IMR-90 (cell line): ENCODE data around the gene EIF4ENIF1. TPM values are rescaled to one million over a fixed set of nuclear protein-coding genes. Genes with fewer than 3 reads are reported as not detected.

Experiments used
- ATAC-seq: fragments of 200-7000 bp; cut with Tn5 transposase; 2 replicates; pipeline ENCODE4 v1.9.1; 2020; ENCODE audit warnings: low read depth, mild to moderate bottlenecking, moderate library complexity
- BruUV-seq: library from RNA; stranded (reverse); fragments of 400-500 nt; replicated peaks from 2 replicates; lab custom pipeline; 2021; lab: Mats Ljungman, UMichigan
- CTCF ChIA-PET: fragments of 300-600 bp; formaldehyde crosslinking; extraction: SDS; loops from one replicate; lab custom pipeline; 2021; ENCODE audit warnings: antibody characterized with exemption; lab: Yijun Ruan, JAX
- POLR2A ChIA-PET: fragments of 300-600 bp; sonication (Branson Sonifier 250); formaldehyde crosslinking; loops from one replicate; lab custom pipeline; 2022; ENCODE audit warnings: antibody characterized with exemption; ENCODE audit not compliant: unreplicated experiment; lab: Charles Lee
- DNase-seq: peaks from one replicate; pipeline ENCODE4 v3.0.0; 2013
- H2AFZ ChIP-seq: replicated peaks from 2 replicates; pipeline ENCODE3; 2013; ENCODE audit warnings: low read length, mild to moderate bottlenecking; ENCODE audit not compliant: poor library complexity
- H2AK5ac ChIP-seq: 2 replicates; pipeline ENCODE4 v1.6.1; 2013; ENCODE audit warnings: low read depth, low read length, inconsistent platforms
- H2AK9ac ChIP-seq: replicated peaks from 2 replicates; pipeline ENCODE3; 2013; ENCODE audit warnings: mild to moderate bottlenecking, low read depth, low read length, moderate library complexity; ENCODE audit not compliant: poor library complexity
- H2BK120ac ChIP-seq: 2 replicates; pipeline ENCODE4 v1.6.1; 2013; ENCODE audit warnings: low read depth, low read length, inconsistent platforms
- H2BK15ac ChIP-seq: 3 replicates; pipeline ENCODE4 v1.6.1; 2013; ENCODE audit warnings: low read depth, low read length, inconsistent platforms
- H2BK20ac ChIP-seq: 2 replicates; pipeline ENCODE4 v1.6.1; 2013; ENCODE audit warnings: low read depth, mild to moderate bottlenecking, inconsistent platforms, low read length, moderate library complexity
- H2BK5ac ChIP-seq: 2 replicates; pipeline ENCODE4 v1.6.1; 2013; ENCODE audit warnings: mild to moderate bottlenecking, low read depth, low read length, inconsistent platforms; ENCODE audit not compliant: poor library complexity, severe bottlenecking
- H3K14ac ChIP-seq: replicated peaks from 2 replicates; pipeline ENCODE4 v1.6.1; 2013; ENCODE audit warnings: low read depth, low read length, inconsistent platforms
- H3K18ac ChIP-seq: 2 replicates; pipeline ENCODE4 v1.6.1; 2013; ENCODE audit warnings: low read depth, low read length, control low read depth
- H3K23ac ChIP-seq: 2 replicates; pipeline ENCODE4 v1.6.1; 2013; ENCODE audit warnings: low read depth, low read length, inconsistent platforms
- H3K27ac ChIP-seq: 2 replicates; pipeline ENCODE4 v1.5.1; 2013; ENCODE audit warnings: mild to moderate bottlenecking, control low read depth, low read length; ENCODE audit not compliant: insufficient read depth
- H3K27me3 ChIP-seq: 2 replicates; pipeline ENCODE4 v1.6.1; 2013; ENCODE audit warnings: low read length; ENCODE audit not compliant: control insufficient read depth, insufficient read depth
- H3K36me3 ChIP-seq: 2 replicates; pipeline ENCODE4 v1.6.1; 2013; ENCODE audit warnings: low read length, mixed read lengths; ENCODE audit not compliant: control insufficient read depth, insufficient read depth
- H3K4ac ChIP-seq: 2 replicates; pipeline ENCODE4 v1.6.1; 2013; ENCODE audit warnings: low read depth, low read length, inconsistent platforms
- H3K4me1 ChIP-seq: 2 replicates; pipeline ENCODE4 v1.6.1; 2013; ENCODE audit warnings: low read length, mixed read lengths; ENCODE audit not compliant: control insufficient read depth, insufficient read depth
- H3K4me2 ChIP-seq: 2 replicates; pipeline ENCODE4 v1.6.1; 2013; ENCODE audit warnings: low read depth, mild to moderate bottlenecking, control low read depth, low read length, moderate library complexity
- H3K4me3 ChIP-seq: 2 replicates; pipeline ENCODE4 v1.5.1; 2013; ENCODE audit warnings: low read depth, mild to moderate bottlenecking, control low read depth, low read length, moderate library complexity; ENCODE audit not compliant: insufficient read depth
- H3K56ac ChIP-seq: 2 replicates; pipeline ENCODE4 v1.6.1; 2013; ENCODE audit warnings: low read length, inconsistent platforms; ENCODE audit not compliant: insufficient read depth; ENCODE audit errors: extremely low read depth
- H3K79me1 ChIP-seq, 2 experiments: 2 replicates each; pipeline ENCODE4 v1.6.1; 2013; ENCODE audit warnings: low read length in 2 of 2, inconsistent platforms in 1 of 2, low read depth in 1 of 2
- H3K9ac ChIP-seq: 2 replicates; pipeline ENCODE4 v1.6.1; 2013; ENCODE audit warnings: low read depth, low read length, control low read depth
- H3K9me1 ChIP-seq: 2 replicates; pipeline ENCODE4 v1.6.1; 2013; ENCODE audit warnings: low read length, inconsistent platforms; ENCODE audit not compliant: insufficient read depth
- H3K9me3 ChIP-seq: 2 replicates; pipeline ENCODE4 v1.6.1; 2013; ENCODE audit warnings: low read length; ENCODE audit not compliant: control insufficient read depth, insufficient read depth
- H4K20me1 ChIP-seq: 2 replicates; pipeline ENCODE4 v1.6.1; 2013; ENCODE audit warnings: low read length, inconsistent platforms; ENCODE audit not compliant: insufficient read depth
- H4K5ac ChIP-seq: 2 replicates; pipeline ENCODE4 v1.6.1; 2013; ENCODE audit warnings: mild to moderate bottlenecking, low read depth, low read length, control low read depth
- H4K8ac ChIP-seq, 2 experiments: 2 replicates each; pipeline ENCODE4 v1.6.1; 2013; ENCODE audit warnings: low read depth in 2 of 2, low read length in 2 of 2, control low read depth in 1 of 2, inconsistent platforms in 1 of 2
- H4K91ac ChIP-seq: 2 replicates; pipeline ENCODE4 v1.6.1; 2013; ENCODE audit warnings: low read depth, low read length, inconsistent platforms; ENCODE audit not compliant: insufficient read depth
- BHLHE40 ChIP-seq: fragments of 150-350 bp; IDR thresholded peaks from 2 replicates; pipeline ENCODE4 v1.6.1; 2016; ENCODE audit warnings: mild to moderate bottlenecking, low read depth, low read length
- CEBPB ChIP-seq: IDR thresholded peaks from 2 replicates; pipeline ENCODE4 v1.6.1; 2012; ENCODE audit warnings: low read depth, low read length, improper control_type of control experiment
- CHD1 ChIP-seq: IDR thresholded peaks from 2 replicates; pipeline ENCODE4 v1.6.1; 2012; ENCODE audit warnings: low read depth, low read length, improper control_type of control experiment
- FOS ChIP-seq: fragments of 150-350 bp; IDR thresholded peaks from 2 replicates; pipeline ENCODE4 v1.6.1; 2016; ENCODE audit warnings: low read depth, low read length
- RAD21 ChIP-seq: IDR thresholded peaks from 2 replicates; pipeline ENCODE4 v1.6.1; 2012; ENCODE audit warnings: low read length, improper control_type of control experiment
- RCOR1 ChIP-seq: IDR thresholded peaks from 2 replicates; pipeline ENCODE4 v1.6.1; 2012; ENCODE audit warnings: mild to moderate bottlenecking, low read length, improper control_type of control experiment; ENCODE audit not compliant: insufficient replicate concordance
- SMC3 ChIP-seq: fragments of 150-350 bp; IDR thresholded peaks from 2 replicates; pipeline ENCODE4 v1.6.1; 2016; ENCODE audit warnings: low read depth, mild to moderate bottlenecking, antibody characterized with exemption, low read length, moderate library complexity
- WGBS, 2 experiments: methylation state at CpG; one replicate each; pipeline versions ENCODE4 v1.1.5 to v1.1.7; 2013; ENCODE audit warnings: missing lambda C conversion rate in 2 of 2; ENCODE audit not compliant: insufficient read length in 1 of 2; ENCODE audit errors: extremely low coverage in 2 of 2; 5-methylcytosine and 5-hydroxymethylcytosine counted together
- dilution Hi-C: fragments of 300-500 bp; cut with HindIII; formaldehyde crosslinking; loops from one replicate; pipeline ENCODE4 v1.14.3; 2018; ENCODE audit warnings: low sequenced_read_pairs; ENCODE audit not compliant: unreplicated experiment
- in situ Hi-C: fragments of 300-500 bp; cut with MboI; formaldehyde crosslinking; loops from 3 replicates; pipeline ENCODE4 v1.14.3; 2019; ENCODE audit warnings: low sequenced_read_pairs, inconsistent platforms, mixed read lengths
- intact Hi-C: fragments of 100-400 bp; cut with micrococcal nuclease; formaldehyde crosslinking; loops from 2 replicates; pipeline ENCODE4 v1.10.0; 2022
- polyA plus RNA-seq, 3 experiments: library from polyadenylated mRNA; depleted of rRNA; stranded (reverse); fragments of >200 nt; gene quantifications; 2 replicates each; pipeline ENCODE4 v1.2.3, GENCODE V29; 2012; ENCODE audit warnings: low replicate concordance in 1 of 3
- total RNA-seq: library from RNA; depleted of rRNA; stranded (reverse); fragments of >200 nt; gene quantifications from 2 replicates; pipeline ENCODE4 v1.2.3, GENCODE V29; 2012
- TF ChIP-seq, protein P1 (sequence below): fragments of 150-350 bp; IDR thresholded peaks from 2 replicates; pipeline ENCODE4 v1.6.1; 2017; ENCODE audit warnings: mild to moderate bottlenecking, antibody characterized with exemption, low read length, low read depth
- TF ChIP-seq, protein P2 (sequence below): fragments of 150-350 bp; IDR thresholded peaks from 2 replicates; pipeline ENCODE4 v1.6.1; 2016; ENCODE audit warnings: low read depth, mild to moderate bottlenecking, low read length, moderate library complexity, borderline replicate concordance

The EIF4ENIF1 gene
- total and polyA plus RNA-seq, 2 of the 4 experiments (the other 2 are of a cell fraction): 14.7 to 16.0 TPM

DNA sequence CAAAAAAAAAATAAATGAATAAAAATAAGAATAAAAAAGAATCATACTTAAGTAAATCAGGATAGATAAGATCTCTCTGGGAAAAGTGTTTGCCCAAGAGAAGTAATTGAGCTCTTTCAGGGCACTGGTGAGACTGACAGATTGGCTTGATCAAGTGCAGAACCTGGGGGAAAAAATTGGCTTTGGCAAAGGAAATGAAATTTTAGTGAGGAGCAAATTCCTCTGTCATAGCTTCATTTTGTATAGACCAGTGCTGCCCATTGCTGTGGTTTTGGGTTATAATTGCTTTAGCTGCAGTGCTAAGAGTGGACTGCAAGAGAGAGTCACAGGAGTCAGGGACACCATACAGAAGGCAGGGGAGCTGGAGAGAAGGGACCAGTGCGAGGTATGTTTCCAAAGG, 42.4 kb upstream of the EIF4ENIF1 start:
- Histone ChIP-seq H3K56ac (no peak overlapping the region), H3K4me2 (peak overlapping the region; percentile 67; the same call in 1 of the 2 replicates), H4K5ac (no peak overlapping the region), H2AFZ (no peak overlapping the region), H3K36me3 (peaks cover under 1% of the 10 kb centered on the region; the same call in 1 of the 2 replicates), H4K91ac (no peak overlapping the region), H2BK15ac (no peak overlapping the region), H3K9me3 (no peaks in the 10 kb centered on the region), H3K18ac (peak overlapping the region; percentile 35; the same call in 1 of the 2 replicates), H3K4ac (no peak overlapping the region), H2AK9ac (no peak overlapping the region), H3K9me1 (no peaks in the 10 kb centered on the region), H4K20me1 (no peaks in the 10 kb centered on the region), H3K27me3 (no peaks in the 10 kb centered on the region), H3K14ac (no peak overlapping the region), H2BK120ac (no peak overlapping the region), H3K27ac (peak overlapping the region; percentile 40; the same call in 1 of the 2 replicates), H4K8ac (no peak overlapping the region), H2BK5ac (no peak overlapping the region), H3K79me1 (peaks cover 5 to 10% of the 10 kb centered on the region in 2 experiments), H3K23ac (no peak overlapping the region), H3K4me1 (peaks cover 10% of the 10 kb centered on the region), H3K9ac (peak overlapping the region; percentile 23; the same call in 1 of the 2 replicates), H2AK5ac (no peak overlapping the region), H2BK20ac (no peak overlapping the region), H3K4me3 (no peak overlapping the region)
- intact Hi-C loops: loop anchor here (5.0 kb wide), 1 partner anchor 35 kb away; the partner anchor contains the start of gene SFI1
- ChIA-PET CTCF (interaction anchor here (0.6 to 1.0 kb wide), 2 partner anchors 25 to 31 kb away, joined by 3 read pairs; no protein-coding TSS in a partner anchor), POLR2A (no interaction called here)
- ATAC-seq (peak; percentile 53), DNase-seq (peak; percentile 3)
- no CpG with 5 or more reads among the region's 1 CpG for WGBS, 2 experiments
- TF ChIP-seq FOS (no peak), BHLHE40 (no peak), CHD1 (no peak), RAD21 (no peak), CEBPB (no peak), SMC3 (no peak), RCOR1 (no peak)
- TF ChIP-seq, protein P1, sequence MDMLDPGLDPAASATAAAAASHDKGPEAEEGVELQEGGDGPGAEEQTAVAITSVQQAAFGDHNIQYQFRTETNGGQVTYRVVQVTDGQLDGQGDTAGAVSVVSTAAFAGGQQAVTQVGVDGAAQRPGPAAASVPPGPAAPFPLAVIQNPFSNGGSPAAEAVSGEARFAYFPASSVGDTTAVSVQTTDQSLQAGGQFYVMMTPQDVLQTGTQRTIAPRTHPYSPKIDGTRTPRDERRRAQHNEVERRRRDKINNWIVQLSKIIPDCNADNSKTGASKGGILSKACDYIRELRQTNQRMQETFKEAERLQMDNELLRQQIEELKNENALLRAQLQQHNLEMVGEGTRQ: no peak
- TF ChIP-seq, protein P2, sequence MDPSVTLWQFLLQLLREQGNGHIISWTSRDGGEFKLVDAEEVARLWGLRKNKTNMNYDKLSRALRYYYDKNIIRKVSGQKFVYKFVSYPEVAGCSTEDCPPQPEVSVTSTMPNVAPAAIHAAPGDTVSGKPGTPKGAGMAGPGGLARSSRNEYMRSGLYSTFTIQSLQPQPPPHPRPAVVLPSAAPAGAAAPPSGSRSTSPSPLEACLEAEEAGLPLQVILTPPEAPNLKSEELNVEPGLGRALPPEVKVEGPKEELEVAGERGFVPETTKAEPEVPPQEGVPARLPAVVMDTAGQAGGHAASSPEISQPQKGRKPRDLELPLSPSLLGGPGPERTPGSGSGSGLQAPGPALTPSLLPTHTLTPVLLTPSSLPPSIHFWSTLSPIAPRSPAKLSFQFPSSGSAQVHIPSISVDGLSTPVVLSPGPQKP: no peak
- in situ Hi-C loops: no loop called here
- BruUV-seq: no TSS peak
- dilution Hi-C loops: no loop called here
